Measurements from ENCODE around the gene SEC31B. TPM values are rescaled to one million over a fixed set of nuclear protein-coding genes. Genes with fewer than 3 reads are reported as not detected.

SEC31B gene
- polyA plus RNA-seq, 1 donor from 2014 or later = 17.1 TPM

GRCh38 chr10:100562008-100562672 is 42.5 kb upstream of the SEC31B start (continued):
- TF ChIP-seq MXI1 (conservative IDR thresholded peaks at IDR 0.05; ENCODE audit: poor library complexity, severe bottlenecking) = no peak

GRCh38 chr10:100561005-100561404 is 41.3 kb upstream of the SEC31B start:
- H2AFZ ChIP-seq (ENCODE audit: low read depth, low read length) = no peak overlapping the region
- H3K4me3 ChIP-seq (ENCODE audit: low read length) = no peak overlapping the region
- no peaks in the 10 kb centered on the region for H3F3A ChIP-seq (ENCODE audit: insufficient read depth, low read length, poor library complexity, severe bottlenecking)
- no peak overlapping the region for H3K27ac ChIP-seq (ENCODE audit: low read length)
- TF ChIP-seq SMC3 (conservative IDR thresholded peaks at IDR 0.05; ENCODE audit: poor library complexity) (no peak), POLR2AphosphoS5 (IDR thresholded peaks at IDR 0.05) (no peak), RAD21 (conservative IDR thresholded peaks at IDR 0.05) (no peak), CTCF (IDR thresholded peaks at IDR 0.05; ENCODE audit: poor library complexity, severe bottlenecking) (no peak), EZH2 (IDR thresholded peaks at IDR 0.05; ENCODE audit: borderline replicate concordance, insufficient read depth, low read length, poor library complexity, severe bottlenecking) (no peak), EP300 (conservative IDR thresholded peaks at IDR 0.05; ENCODE audit: poor library complexity, severe bottlenecking) (no peak), MXI1 (conservative IDR thresholded peaks at IDR 0.05; ENCODE audit: poor library complexity, severe bottlenecking) (no peak), REST (IDR thresholded peaks at IDR 0.05; ENCODE audit: borderline replicate concordance) (no peak), TAF1 (IDR thresholded peaks at IDR 0.05; ENCODE audit: low read depth) (no peak)
- H3K9me3 ChIP-seq (ENCODE audit: low read length) = no peaks in the 10 kb centered on the region
- no peaks in the 10 kb centered on the region for H4K20me1 ChIP-seq (ENCODE audit: insufficient read depth)
- no peaks in the 10 kb centered on the region for H3K79me2 ChIP-seq (replicated peaks; ENCODE audit: insufficient read depth, low read length)
- no peak overlapping the region for H3K4me2 ChIP-seq (ENCODE audit: low read length)
- no peaks in the 10 kb centered on the region for H3K27me3 ChIP-seq (ENCODE audit: insufficient read depth, low read depth, low read length)
- no peaks in the 10 kb centered on the region for H3K9me2 ChIP-seq (ENCODE audit: insufficient read depth, low read length)
- H3K36me3 ChIP-seq (ENCODE audit: insufficient read depth, low read length) = no peaks in the 10 kb centered on the region
- no peak overlapping the region for H3K9ac ChIP-seq (ENCODE audit: low read length)

GRCh38 chr10:100560248-100560647 is 40.6 kb upstream of the SEC31B start:
- H3K9me3 ChIP-seq (ENCODE audit: low read length) = no peaks in the 10 kb centered on the region
- no peaks in the 10 kb centered on the region for H3F3A ChIP-seq (ENCODE audit: insufficient read depth, low read length, poor library complexity, severe bottlenecking)
- H3K4me3 ChIP-seq (ENCODE audit: low read length) = no peak overlapping the region
- H3K9ac ChIP-seq (ENCODE audit: low read length) = no peak overlapping the region
- H3K79me2 ChIP-seq (replicated peaks; ENCODE audit: insufficient read depth, low read length) = no peaks in the 10 kb centered on the region
- no peaks in the 10 kb centered on the region for H3K9me2 ChIP-seq (ENCODE audit: insufficient read depth, low read length)
- H3K27ac ChIP-seq (ENCODE audit: low read length) = no peak overlapping the region
- no peaks in the 10 kb centered on the region for H3K27me3 ChIP-seq (ENCODE audit: insufficient read depth, low read depth, low read length)
- TF ChIP-seq REST (IDR thresholded peaks at IDR 0.05; ENCODE audit: borderline replicate concordance) = no peak
- TF ChIP-seq TAF1 (IDR thresholded peaks at IDR 0.05; ENCODE audit: low read depth) = no peak
- TF ChIP-seq SMC3 (conservative IDR thresholded peaks at IDR 0.05; ENCODE audit: poor library complexity) = no peak
- no peak for TF ChIP-seq RAD21 (conservative IDR thresholded peaks at IDR 0.05)
- TF ChIP-seq CTCF (IDR thresholded peaks at IDR 0.05; ENCODE audit: poor library complexity, severe bottlenecking) = no peak
- TF ChIP-seq POLR2AphosphoS5 (IDR thresholded peaks at IDR 0.05) = no peak
- TF ChIP-seq EZH2 (IDR thresholded peaks at IDR 0.05; ENCODE audit: borderline replicate concordance, insufficient read depth, low read length, poor library complexity, severe bottlenecking) = no peak
- no peak for TF ChIP-seq MXI1 (conservative IDR thresholded peaks at IDR 0.05; ENCODE audit: poor library complexity, severe bottlenecking)
- no peak for TF ChIP-seq EP300 (conservative IDR thresholded peaks at IDR 0.05; ENCODE audit: poor library complexity, severe bottlenecking)
- H3K36me3 ChIP-seq (ENCODE audit: insufficient read depth, low read length) = no peaks in the 10 kb centered on the region
- no peak overlapping the region for H2AFZ ChIP-seq (ENCODE audit: low read depth, low read length)
- no peak overlapping the region for H3K4me2 ChIP-seq (ENCODE audit: low read length)
- no peaks in the 10 kb centered on the region for H4K20me1 ChIP-seq (ENCODE audit: insufficient read depth)
